Keratinocyte (primary cell): ENCODE data around the gene KRT79.

Experiments used
- EZH2 ChIP-seq: IDR thresholded peaks from one replicate; pipeline ENCODE4 v1.6.1; 2012; ENCODE audit warnings: inconsistent platforms, mild to moderate bottlenecking, low read length, moderate library complexity
- TF ChIP-seq, protein P1 (sequence below), 3 experiments: IDR thresholded peaks in 1 of 3; conservative IDR thresholded peaks in 1 of 3; optimal IDR thresholded peaks in 1 of 3; 2 replicates in 2 of 3; 3 replicates in 1 of 3; pipeline versions ENCODE3 to v1.5.1; 2011; ENCODE audit warnings: low read length in 3 of 3, mild to moderate bottlenecking in 3 of 3, moderate library complexity in 2 of 3, control low read depth in 1 of 3, inconsistent platforms in 1 of 3; ENCODE audit not compliant: insufficient read depth in 2 of 3; ENCODE audit errors: extremely low read depth in 1 of 3

DNA sequence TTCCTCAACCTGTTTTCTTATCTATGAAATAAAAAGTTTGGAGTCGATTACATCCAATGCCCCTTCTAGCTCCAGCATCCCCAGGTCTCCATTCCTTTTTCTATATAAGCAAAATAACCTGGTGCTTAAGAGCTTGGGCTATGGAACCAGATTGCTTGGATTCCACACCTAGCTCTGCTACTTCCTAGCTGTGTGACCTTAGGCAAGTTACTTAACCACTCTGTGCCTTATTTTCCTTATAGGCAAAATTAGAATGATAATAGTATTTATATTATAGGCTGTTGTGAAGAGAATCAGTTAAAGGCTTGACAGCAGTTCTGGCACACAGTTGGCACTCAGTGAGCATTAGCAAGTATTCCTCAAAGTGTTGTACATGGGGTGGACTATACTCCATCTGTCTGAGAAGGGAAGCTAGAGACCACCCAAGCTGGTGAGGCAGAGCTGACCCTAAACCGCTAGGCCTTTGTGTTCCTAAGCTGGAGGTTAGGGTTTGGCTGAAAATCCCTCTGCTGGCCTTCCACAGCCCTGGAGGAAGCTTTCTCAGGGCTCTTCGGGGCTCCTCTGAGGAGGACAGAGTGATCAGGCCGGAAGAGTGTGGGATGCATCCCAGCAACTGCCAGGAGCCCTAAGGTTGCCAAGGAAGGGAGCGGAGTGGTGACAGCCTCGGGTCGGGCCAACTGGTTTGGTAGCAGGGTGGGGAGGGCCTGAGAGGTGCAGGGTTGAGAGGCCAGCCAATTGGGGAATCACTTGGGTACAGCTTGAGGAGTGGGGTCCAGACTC lies 14.2 kb downstream of the KRT79 start:
- TF ChIP-seq, protein P1, sequence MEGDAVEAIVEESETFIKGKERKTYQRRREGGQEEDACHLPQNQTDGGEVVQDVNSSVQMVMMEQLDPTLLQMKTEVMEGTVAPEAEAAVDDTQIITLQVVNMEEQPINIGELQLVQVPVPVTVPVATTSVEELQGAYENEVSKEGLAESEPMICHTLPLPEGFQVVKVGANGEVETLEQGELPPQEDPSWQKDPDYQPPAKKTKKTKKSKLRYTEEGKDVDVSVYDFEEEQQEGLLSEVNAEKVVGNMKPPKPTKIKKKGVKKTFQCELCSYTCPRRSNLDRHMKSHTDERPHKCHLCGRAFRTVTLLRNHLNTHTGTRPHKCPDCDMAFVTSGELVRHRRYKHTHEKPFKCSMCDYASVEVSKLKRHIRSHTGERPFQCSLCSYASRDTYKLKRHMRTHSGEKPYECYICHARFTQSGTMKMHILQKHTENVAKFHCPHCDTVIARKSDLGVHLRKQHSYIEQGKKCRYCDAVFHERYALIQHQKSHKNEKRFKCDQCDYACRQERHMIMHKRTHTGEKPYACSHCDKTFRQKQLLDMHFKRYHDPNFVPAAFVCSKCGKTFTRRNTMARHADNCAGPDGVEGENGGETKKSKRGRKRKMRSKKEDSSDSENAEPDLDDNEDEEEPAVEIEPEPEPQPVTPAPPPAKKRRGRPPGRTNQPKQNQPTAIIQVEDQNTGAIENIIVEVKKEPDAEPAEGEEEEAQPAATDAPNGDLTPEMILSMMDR (optimal IDR thresholded peaks at IDR 0.05 in 1 of 3, IDR thresholded peaks at IDR 0.05 in 1 of 3, conservative IDR thresholded peaks at IDR 0.05 in 1 of 3; ENCODE audit: extremely low read depth in 1 of 3, insufficient read depth in 2 of 3, low read length in 3 of 3), result no peak
- TF ChIP-seq EZH2, result no peak
